ENCODE data around the gene SCYGR8. TPM values are rescaled to one million over a fixed set of nuclear protein-coding genes. Genes with fewer than 3 reads are reported as not detected.

SCYGR8 gene
- polyA plus RNA-seq, 3 donors: not detected

GRCh38 chr2:227713291-227713690, 32.4 kb upstream of the SCYGR8 start:
- H3K4me3 Mint-ChIP-seq: no peak overlapping the region
- Histone ChIP-seq H3K27me3 (ENCODE audit: control insufficient read depth in 2 of 2, insufficient read depth in 2 of 2, low read length in 2 of 2) (peaks cover 0 to 16% of the 10 kb centered on the region in 2 donors), H3K9me3 (replicated peaks in 1 of 2; ENCODE audit: control insufficient read depth in 1 of 2, insufficient read depth in 1 of 2, low read length in 2 of 2) (no peaks in the 10 kb centered on the region), H3K79me2 (ENCODE audit: insufficient read depth, low read length) (no peaks in the 10 kb centered on the region), H3K4me1 (ENCODE audit: control insufficient read depth in 1 of 2, insufficient read depth in 2 of 2, low read length in 2 of 2) (peaks cover 6% of the 10 kb centered on the region in 2 donors), H3K4me2 (replicated peaks; ENCODE audit: extremely low read depth, low read length, poor library complexity, severe bottlenecking) (no peak overlapping the region), H2AFZ (ENCODE audit: insufficient read depth, low read depth, low read length, poor library complexity, severe bottlenecking) (no peak overlapping the region), H3K36me3 (replicated peaks in 1 of 2; ENCODE audit: control insufficient read depth in 1 of 2, insufficient read depth in 2 of 2, low read length in 2 of 2) (no peaks in the 10 kb centered on the region), H3K27ac (ENCODE audit: low read depth in 1 of 2, low read length in 2 of 2) (no peak overlapping the region), H3K9ac (ENCODE audit: insufficient read depth, low read length, poor library complexity, severe bottlenecking) (no peak overlapping the region), H3K4me3 (replicated peaks in 1 of 3; ENCODE audit: low read depth in 2 of 3, low read length in 3 of 3) (no peak overlapping the region), H4K20me1 (ENCODE audit: insufficient read depth, low read length) (no peaks in the 10 kb centered on the region)
- H3K36me3 Mint-ChIP-seq: no peaks in the 10 kb centered on the region
- no peak overlapping the region for H3K27ac Mint-ChIP-seq
- intact Hi-C loops (cut with micrococcal nuclease): no loop called here
- peaks cover 7% of the 10 kb centered on the region for H3K4me1 Mint-ChIP-seq
- no peak for TF ChIP-seq CTCF (IDR thresholded peaks at IDR 0.05)
- no CpG with 5 or more reads among the region's 1 CpG for WGBS (ENCODE audit: insufficient coverage)
- DNase-seq: no peak
- peaks cover 0 to 2% (median 0%) of the 10 kb centered on the region in 7 donors for H3K9me3 Mint-ChIP-seq
- peaks cover 17 to 28% (median 25%) of the 10 kb centered on the region in 3 donors for H3K27me3 Mint-ChIP-seq (ENCODE audit: low read depth in 3 of 3)

GRCh38 chr2:227716501-227716900, 29.2 kb upstream of the SCYGR8 start:
- Mint-ChIP-seq H3K27ac (no peak overlapping the region), H3K4me1 (peaks cover 9% of the 10 kb centered on the region), H3K36me3 (no peaks in the 10 kb centered on the region)

More at GRCh38 chr2:227716501-227716900, 29.2 kb upstream of the SCYGR8 start:
- H3K4me3 ChIP-seq (replicated peaks in 1 of 3; ENCODE audit: low read depth in 2 of 3, low read length in 3 of 3): no peak overlapping the region
- no peak overlapping the region for H3K9ac ChIP-seq (ENCODE audit: insufficient read depth, low read length, poor library complexity, severe bottlenecking)
- H3K27ac ChIP-seq (ENCODE audit: low read depth in 1 of 2, low read length in 2 of 2): no peak overlapping the region
- H3K9me3 ChIP-seq (replicated peaks in 1 of 2; ENCODE audit: control insufficient read depth in 1 of 2, insufficient read depth in 1 of 2, low read length in 2 of 2): no peaks in the 10 kb centered on the region
- H3K27me3 ChIP-seq (ENCODE audit: control insufficient read depth in 2 of 2, insufficient read depth in 2 of 2, low read length in 2 of 2): peaks cover 0 to 16% of the 10 kb centered on the region in 2 donors
- no peaks in the 10 kb centered on the region for H4K20me1 ChIP-seq (ENCODE audit: insufficient read depth, low read length)
- H3K4me2 ChIP-seq (replicated peaks; ENCODE audit: extremely low read depth, low read length, poor library complexity, severe bottlenecking): no peak overlapping the region
- peaks cover 0 to 3% (median 0%) of the 10 kb centered on the region in 7 donors for H3K9me3 Mint-ChIP-seq
- peak overlapping the region in 1 of 2 donors; percentile 32 for H3K4me3 Mint-ChIP-seq
- no peak for TF ChIP-seq CTCF (IDR thresholded peaks at IDR 0.05)
- H3K79me2 ChIP-seq (ENCODE audit: insufficient read depth, low read length): no peaks in the 10 kb centered on the region
- H3K27me3 Mint-ChIP-seq (ENCODE audit: low read depth in 3 of 3): peaks cover 17 to 39% (median 27%) of the 10 kb centered on the region in 3 donors
- H3K36me3 ChIP-seq (replicated peaks in 1 of 2; ENCODE audit: control insufficient read depth in 1 of 2, insufficient read depth in 2 of 2, low read length in 2 of 2): no peaks in the 10 kb centered on the region
- DNase-seq: no peak
- intact Hi-C loops (cut with micrococcal nuclease): no loop called here
- H2AFZ ChIP-seq (ENCODE audit: insufficient read depth, low read depth, low read length, poor library complexity, severe bottlenecking): no peak overlapping the region
- H3K4me1 ChIP-seq (ENCODE audit: control insufficient read depth in 1 of 2, insufficient read depth in 2 of 2, low read length in 2 of 2): peaks cover 6% of the 10 kb centered on the region in 2 donors
- no CpG with 5 or more reads among the region's 2 CpGs for WGBS (ENCODE audit: insufficient coverage)

All from CD14-positive monocyte (primary cell).